WTC11 (cell line): ENCODE measurements around the gene CDH6. TPM values are rescaled to one million over a fixed set of nuclear protein-coding genes. Genes with fewer than 3 reads are reported as not detected.

Experiments used
- ATAC-seq: fragments of 200-7000 bp; cut with Tn5 transposase; 2 replicates; pipeline ENCODE4 v1.10.0; 2021; ENCODE audit warnings: mild to moderate bottlenecking, moderate library complexity
- CTCF ChIA-PET: fragments of 300-600 bp; sonication (Branson Sonifier 250); formaldehyde crosslinking; loops from one replicate; lab custom pipeline; 2021; ENCODE audit warnings: antibody characterized with exemption; lab: Charles Lee
- POLR2A ChIA-PET: fragments of 350-600 bp; sonication (Branson Sonifier 250); formaldehyde crosslinking; loops from one replicate; lab custom pipeline; 2021; ENCODE audit warnings: antibody characterized with exemption; lab: Charles Lee
- DNase-seq: peaks from one replicate; pipeline ENCODE4 v3.0.0; 2021; ENCODE audit warnings: low spot score
- H3K27ac Mint-ChIP-seq: 2 replicates; pipeline ENCODE4 v1.8.0; 2021; ENCODE audit warnings: mixed read lengths
- H3K27me3 Mint-ChIP-seq: 2 replicates; pipeline ENCODE4 v1.8.0; 2021; ENCODE audit warnings: low read depth, mild to moderate bottlenecking, moderate library complexity, mixed read lengths
- H3K36me3 Mint-ChIP-seq: 2 replicates; pipeline ENCODE4 v1.8.0; 2021; ENCODE audit warnings: mixed read lengths
- H3K4me1 Mint-ChIP-seq: 2 replicates; pipeline ENCODE4 v1.8.0; 2022; ENCODE audit warnings: mixed read lengths
- H3K4me3 Mint-ChIP-seq: 2 replicates; pipeline ENCODE4 v1.8.0; 2021; ENCODE audit warnings: mild to moderate bottlenecking, moderate library complexity, mixed read lengths
- H3K9me3 Mint-ChIP-seq: 2 replicates; pipeline ENCODE4 v1.8.0; 2021; ENCODE audit warnings: mixed read lengths
- CBFB ChIP-seq: sonication (generic); formaldehyde crosslinking; IDR thresholded peaks from 2 replicates; pipeline ENCODE4 v1.8.1; 2022; ENCODE audit warnings: mild to moderate bottlenecking, low read depth, missing genetic modification reagents
- E2F5 ChIP-seq: sonication (generic); formaldehyde crosslinking; IDR thresholded peaks from 2 replicates; pipeline ENCODE4 v1.8.1; 2022; ENCODE audit warnings: mild to moderate bottlenecking, moderate library complexity, missing genetic modification reagents
- ELF4 ChIP-seq: sonication (generic); formaldehyde crosslinking; IDR thresholded peaks from 2 replicates; pipeline ENCODE4 v1.8.1; 2022; ENCODE audit warnings: low read depth, mild to moderate bottlenecking, moderate library complexity, missing genetic modification reagents
- FOXJ3 ChIP-seq: sonication (generic); formaldehyde crosslinking; IDR thresholded peaks from 2 replicates; pipeline ENCODE4 v1.9.0; 2021; ENCODE audit warnings: missing genetic modification reagents, mild to moderate bottlenecking, borderline replicate concordance
- FOXP1 ChIP-seq: sonication (generic); formaldehyde crosslinking; IDR thresholded peaks from 2 replicates; pipeline ENCODE4 v1.8.0; 2022; ENCODE audit warnings: missing genetic modification reagents, mild to moderate bottlenecking, moderate library complexity, borderline replicate concordance
- GRHL2 ChIP-seq: fragments of 250-450 bp; sonication (Bioruptor Pico); IDR thresholded peaks from 2 replicates; pipeline ENCODE4 v1.8.0; 2022; ENCODE audit warnings: mild to moderate bottlenecking, moderate library complexity; ENCODE audit not compliant: insufficient replicate concordance, severe bottlenecking
- HMGA2 ChIP-seq: fragments of 250-450 bp; sonication (Bioruptor Pico); IDR thresholded peaks from 2 replicates; pipeline ENCODE4 v1.4.0; 2021; ENCODE audit warnings: mild to moderate bottlenecking, moderate library complexity
- HMGXB4 ChIP-seq: sonication (generic); formaldehyde crosslinking; IDR thresholded peaks from 2 replicates; pipeline ENCODE4 v1.8.1; 2023; ENCODE audit warnings: mild to moderate bottlenecking, moderate library complexity, missing genetic modification reagents
- MAX ChIP-seq: sonication (generic); formaldehyde crosslinking; IDR thresholded peaks from 2 replicates; pipeline ENCODE4 v1.8.0; 2022; ENCODE audit warnings: mild to moderate bottlenecking, missing genetic modification reagents
- MXD4 ChIP-seq: fragments of 250-450 bp; sonication (Bioruptor Pico); IDR thresholded peaks from 2 replicates; pipeline ENCODE4 v1.8.0; 2021; ENCODE audit warnings: mild to moderate bottlenecking, moderate library complexity, borderline replicate concordance
- NR3C1 ChIP-seq: sonication (generic); formaldehyde crosslinking; conservative IDR thresholded peaks from 2 replicates; pipeline ENCODE4 v1.8.1; 2023; ENCODE audit warnings: low read depth, mild to moderate bottlenecking, missing genetic modification reagents
- OVOL2 ChIP-seq: fragments of 250-450 bp; sonication (Bioruptor Pico); IDR thresholded peaks from 2 replicates; pipeline ENCODE4 v1.9.0; 2021; ENCODE audit warnings: mild to moderate bottlenecking, borderline replicate concordance
- PRDM15 ChIP-seq: sonication (generic); formaldehyde crosslinking; IDR thresholded peaks from 2 replicates; pipeline ENCODE4 v1.8.0; 2022; ENCODE audit warnings: missing genetic modification reagents
- RELA ChIP-seq: sonication (generic); formaldehyde crosslinking; IDR thresholded peaks from 2 replicates; pipeline ENCODE4 v1.8.1; 2022; ENCODE audit warnings: missing genetic modification reagents, mild to moderate bottlenecking, borderline replicate concordance
- SOX15 ChIP-seq: fragments of 250-450 bp; sonication (Bioruptor Pico); IDR thresholded peaks from 2 replicates; pipeline ENCODE4 v1.9.0; 2021; ENCODE audit warnings: mild to moderate bottlenecking
- TP53 ChIP-seq: sonication (generic); formaldehyde crosslinking; IDR thresholded peaks from 2 replicates; pipeline ENCODE4 v1.8.1; 2023; ENCODE audit warnings: mild to moderate bottlenecking, missing genetic modification reagents
- USF2 ChIP-seq: sonication (generic); formaldehyde crosslinking; IDR thresholded peaks from 2 replicates; pipeline ENCODE4 v1.8.1; 2023; ENCODE audit warnings: mild to moderate bottlenecking, missing genetic modification reagents, moderate library complexity
- ZBTB43 ChIP-seq: sonication (generic); formaldehyde crosslinking; IDR thresholded peaks from 2 replicates; pipeline ENCODE4 v1.8.1; 2023; ENCODE audit warnings: mild to moderate bottlenecking, missing genetic modification reagents
- ZNF281 ChIP-seq: sonication (generic); formaldehyde crosslinking; IDR thresholded peaks from 2 replicates; pipeline ENCODE4 v1.8.0; 2023; ENCODE audit warnings: mild to moderate bottlenecking, missing genetic modification reagents
- total RNA-seq: library from RNA; stranded (reverse); gene quantifications from 3 replicates; pipeline ENCODE4 v1.2.3, GENCODE V29; 2021

Gene CDH6
- total RNA-seq, 1 experiment from 2014 or later = 2.6 TPM

- TF ChIP-seq NR3C1 (CRISPR knock-in tag) = no peak
- TF ChIP-seq MXD4 (CRISPR knock-in tag) = no peak
- TF ChIP-seq RELA (CRISPR knock-in tag) = no peak
- no peak for TF ChIP-seq PRDM15 (CRISPR knock-in tag)
- TF ChIP-seq GRHL2 (CRISPR knock-in tag) = no peak
- no peak for TF ChIP-seq FOXP1
- no peak for TF ChIP-seq E2F5 (CRISPR knock-in tag)
- TF ChIP-seq ZNF281 (CRISPR knock-in tag) = no peak
Observed at GRCh38 chr5:31193116-31193515, 370 bp upstream of the CDH6 start (continued).

GRCh38 chr5:31194468-31194813 lies 955 bp downstream of the CDH6 start:
- ATAC-seq = no peak

More at GRCh38 chr5:31194468-31194813, 955 bp downstream of the CDH6 start:
- Mint-ChIP-seq H3K27me3 (peaks cover 55% of the 10 kb centered on the region), H3K4me3 (peak overlapping the region; percentile 85), H3K9me3 (no peaks in the 10 kb centered on the region), H3K4me1 (peaks cover 31% of the 10 kb centered on the region), H3K36me3 (no peaks in the 10 kb centered on the region), H3K27ac (no peak overlapping the region)
- TF ChIP-seq HMGXB4 (CRISPR knock-in tag) (no peak), OVOL2 (CRISPR knock-in tag) (no peak), TP53 (no peak), CBFB (CRISPR knock-in tag) (no peak), SOX15 (CRISPR knock-in tag) (no peak), FOXJ3 (CRISPR knock-in tag) (no peak), HMGA2 (no peak), ZBTB43 (no peak), MAX (CRISPR knock-in tag) (no peak), USF2 (CRISPR knock-in tag) (no peak), ELF4 (no peak)
- DNase-seq = no peak
- CTCF ChIA-PET = interaction anchor here (0.6 to 2.2 kb wide), 3 partner anchors 37 to 780 kb away, joined by 3 to 11 read pairs (median 7); no protein-coding TSS in a partner anchor
- POLR2A ChIA-PET = no interaction called here
